Type B pancreatic cell (in vitro differentiated cells): ENCODE data around the gene H2AZ2. TPM values are rescaled to one million over a fixed set of nuclear protein-coding genes. Genes with fewer than 3 reads are reported as not detected.
"Not testable (repeated sequence)": the region's sequence is repeated elsewhere in the genome, so short reads cannot be mapped to it uniquely, and the experiment has no call there.

Experiments used
- DNase-seq: peaks from one replicate; pipeline ENCODE4 v3.0.0; 2021; ENCODE audit warnings: mixed read lengths; ENCODE audit not compliant: unreplicated experiment; ENCODE audit errors: extremely low spot score
- H3K27ac Mint-ChIP-seq: 2 replicates; pipeline ENCODE4 v1.8.0; 2021; ENCODE audit warnings: mild to moderate bottlenecking, mixed read lengths
- H3K27me3 Mint-ChIP-seq: 2 replicates; pipeline ENCODE4 v1.8.0; 2021; ENCODE audit warnings: mixed read lengths
- H3K36me3 Mint-ChIP-seq: 2 replicates; pipeline ENCODE4 v1.8.0; 2021; ENCODE audit warnings: mixed read lengths
- H3K4me1 Mint-ChIP-seq: one replicate; pipeline ENCODE4 v1.8.0; 2021; ENCODE audit warnings: mixed read lengths; ENCODE audit not compliant: unreplicated experiment
- H3K4me3 Mint-ChIP-seq: 2 replicates; pipeline ENCODE4 v1.8.0; 2021; ENCODE audit warnings: mild to moderate bottlenecking, mixed read lengths
- H3K9me3 Mint-ChIP-seq: 2 replicates; pipeline ENCODE4 v1.8.0; 2021; ENCODE audit warnings: mixed read lengths
- total RNA-seq: library from RNA; stranded (reverse); gene quantifications from 2 replicates; pipeline ENCODE4 v1.2.1, GENCODE V29; 2021; ENCODE audit warnings: low replicate concordance
- TF ChIP-seq, protein P1 (sequence below): fragments of 200-600 bp; sonication (generic); conservative IDR thresholded peaks from 2 replicates; pipeline ENCODE4 v1.5.0; 2021; ENCODE audit warnings: antibody characterized with exemption, mild to moderate bottlenecking

Gene H2AZ2
- total RNA-seq, 1 donor from 2014 or later, result 239 TPM

DNA sequence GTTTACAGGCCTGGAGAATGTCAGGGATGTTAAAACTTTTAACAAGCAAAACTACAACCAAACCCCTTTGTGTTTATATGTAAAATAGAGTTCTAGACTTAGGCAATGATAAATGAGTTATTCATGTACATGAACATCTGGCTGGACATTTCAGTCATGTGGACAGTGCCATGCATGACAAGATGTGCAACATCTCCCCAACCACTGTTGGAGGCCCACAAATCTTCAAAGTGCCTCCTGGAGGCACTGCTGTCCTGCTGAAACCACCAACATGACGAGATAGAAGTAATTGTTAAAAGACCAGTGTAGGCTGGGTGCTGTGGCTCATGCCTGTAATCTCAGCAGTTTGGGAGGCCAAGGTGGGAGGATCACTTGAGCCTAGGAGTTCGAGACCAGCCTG is 33.0 kb downstream of the H2AZ2 start:
- Mint-ChIP-seq H3K36me3 (no peaks in the 10 kb centered on the region), H3K4me1 (no peaks in the 10 kb centered on the region), H3K27me3 (no peaks in the 10 kb centered on the region), H3K27ac (no peak overlapping the region), H3K4me3 (no peak overlapping the region), H3K9me3 (no peaks in the 10 kb centered on the region)
- TF ChIP-seq, protein P1, sequence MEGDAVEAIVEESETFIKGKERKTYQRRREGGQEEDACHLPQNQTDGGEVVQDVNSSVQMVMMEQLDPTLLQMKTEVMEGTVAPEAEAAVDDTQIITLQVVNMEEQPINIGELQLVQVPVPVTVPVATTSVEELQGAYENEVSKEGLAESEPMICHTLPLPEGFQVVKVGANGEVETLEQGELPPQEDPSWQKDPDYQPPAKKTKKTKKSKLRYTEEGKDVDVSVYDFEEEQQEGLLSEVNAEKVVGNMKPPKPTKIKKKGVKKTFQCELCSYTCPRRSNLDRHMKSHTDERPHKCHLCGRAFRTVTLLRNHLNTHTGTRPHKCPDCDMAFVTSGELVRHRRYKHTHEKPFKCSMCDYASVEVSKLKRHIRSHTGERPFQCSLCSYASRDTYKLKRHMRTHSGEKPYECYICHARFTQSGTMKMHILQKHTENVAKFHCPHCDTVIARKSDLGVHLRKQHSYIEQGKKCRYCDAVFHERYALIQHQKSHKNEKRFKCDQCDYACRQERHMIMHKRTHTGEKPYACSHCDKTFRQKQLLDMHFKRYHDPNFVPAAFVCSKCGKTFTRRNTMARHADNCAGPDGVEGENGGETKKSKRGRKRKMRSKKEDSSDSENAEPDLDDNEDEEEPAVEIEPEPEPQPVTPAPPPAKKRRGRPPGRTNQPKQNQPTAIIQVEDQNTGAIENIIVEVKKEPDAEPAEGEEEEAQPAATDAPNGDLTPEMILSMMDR, result no peak
- no peak for DNase-seq

DNA sequence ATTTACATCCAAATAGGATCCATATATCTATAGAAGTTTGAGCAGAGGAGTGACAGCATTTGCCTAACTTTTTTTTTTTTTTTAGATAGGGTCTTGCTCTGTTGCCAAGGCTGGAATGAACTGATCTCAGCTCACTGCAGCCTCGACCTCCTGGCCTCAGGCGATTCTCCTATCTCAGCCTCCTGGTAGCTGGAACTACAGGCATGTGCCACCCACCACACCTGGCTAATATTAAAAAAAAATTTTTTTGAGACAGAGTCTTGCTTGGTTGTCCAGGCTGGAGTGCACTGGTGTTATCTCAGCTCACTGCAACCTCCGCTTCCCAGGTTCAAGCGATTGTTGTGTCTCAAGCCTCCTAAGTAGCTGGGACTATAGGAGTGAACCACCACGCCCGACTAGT is 36.3 kb downstream of the H2AZ2 start:
- Mint-ChIP-seq H3K27ac (no peak overlapping the region), H3K4me1 (no peaks in the 10 kb centered on the region), H3K27me3 (no peaks in the 10 kb centered on the region), H3K4me3 (no peak overlapping the region), H3K9me3 (no peaks in the 10 kb centered on the region), H3K36me3 (no peaks in the 10 kb centered on the region)
- TF ChIP-seq, protein P1, result no peak
- no peak for DNase-seq

DNA sequence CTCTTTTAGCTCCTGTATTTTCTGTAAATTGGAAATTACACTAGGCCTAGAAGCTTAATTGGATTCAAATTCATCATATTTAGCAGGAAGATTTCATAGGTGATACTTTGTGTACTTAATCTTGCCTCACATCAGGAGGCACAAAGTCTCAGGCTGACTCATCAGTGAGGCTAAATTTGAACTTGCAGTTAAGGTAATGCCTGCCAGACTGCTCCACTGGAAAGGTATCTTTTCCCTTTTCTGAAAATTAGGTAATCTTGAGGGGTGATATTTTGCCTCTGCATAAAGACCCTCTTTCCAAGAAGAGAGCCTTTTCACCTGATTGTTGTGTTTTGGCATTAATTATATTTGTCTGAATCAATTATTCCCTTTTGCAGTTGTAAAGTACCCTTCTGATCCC is 36.8 kb downstream of the H2AZ2 start:
- no peaks in the 10 kb centered on the region for H3K9me3 Mint-ChIP-seq
- no peak for DNase-seq
- TF ChIP-seq, protein P1, result no peak
- H3K36me3 Mint-ChIP-seq, result no peaks in the 10 kb centered on the region
- no peaks in the 10 kb centered on the region for H3K4me1 Mint-ChIP-seq
- H3K4me3 Mint-ChIP-seq, result no peak overlapping the region
- no peaks in the 10 kb centered on the region for H3K27me3 Mint-ChIP-seq
- no peak overlapping the region for H3K27ac Mint-ChIP-seq

DNA sequence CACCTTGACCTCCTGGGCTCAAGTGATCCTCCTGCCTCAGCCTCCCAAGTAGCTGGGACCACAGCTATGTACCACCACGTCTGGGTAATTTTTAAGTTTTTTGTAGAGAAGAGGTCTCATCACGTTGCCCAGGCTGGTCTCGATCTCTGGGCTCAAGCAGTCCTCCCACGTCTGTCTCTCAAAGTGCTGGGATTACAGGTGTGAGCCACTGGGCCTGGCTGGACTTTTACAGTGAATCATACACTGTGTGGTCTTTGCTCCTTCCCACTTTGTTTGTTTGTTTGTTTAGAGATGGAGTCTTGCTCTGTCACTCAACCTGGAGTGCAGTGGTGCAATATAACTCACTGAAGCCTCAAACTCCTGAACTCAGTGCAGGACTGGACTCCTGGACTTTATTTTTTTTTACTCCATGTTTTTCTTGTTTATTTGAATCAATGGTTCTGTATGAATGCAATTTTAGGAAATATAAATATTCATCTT is 38.9 kb downstream of the H2AZ2 start:
- Mint-ChIP-seq H3K36me3 (no peaks in the 10 kb centered on the region), H3K27me3 (no peaks in the 10 kb centered on the region), H3K27ac (no peak overlapping the region), H3K4me3 (no peak overlapping the region), H3K4me1 (no peaks in the 10 kb centered on the region), H3K9me3 (no peaks in the 10 kb centered on the region)
- DNase-seq, result no peak
- TF ChIP-seq, protein P1, result no peak

DNA sequence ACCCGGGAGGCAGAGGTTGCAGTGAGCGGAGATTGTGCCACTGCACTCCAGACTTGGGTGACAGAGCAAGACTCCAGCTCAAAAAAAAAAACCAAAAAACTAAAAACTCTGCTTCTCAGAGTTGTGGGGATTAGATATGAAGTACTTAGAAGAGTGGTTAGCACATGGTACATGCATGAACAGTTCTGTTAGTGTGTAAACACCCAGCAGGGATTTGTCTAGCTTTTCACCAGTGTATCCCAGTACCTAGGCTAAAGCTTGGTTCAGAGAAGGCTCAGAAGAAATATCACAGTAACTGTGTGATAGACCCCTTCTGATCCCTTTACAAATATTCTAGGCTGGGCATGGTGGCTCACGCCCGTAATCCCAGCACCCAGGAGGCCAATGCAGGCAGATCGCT is 41.9 kb downstream of the H2AZ2 start:
- TF ChIP-seq, protein P1, result no peak
- Mint-ChIP-seq H3K9me3 (no peaks in the 10 kb centered on the region), H3K4me1 (no peaks in the 10 kb centered on the region), H3K27me3 (no peaks in the 10 kb centered on the region), H3K4me3 (no peak overlapping the region), H3K36me3 (peaks cover 15% of the 10 kb centered on the region), H3K27ac (no peak overlapping the region)
- no peak for DNase-seq

DNA sequence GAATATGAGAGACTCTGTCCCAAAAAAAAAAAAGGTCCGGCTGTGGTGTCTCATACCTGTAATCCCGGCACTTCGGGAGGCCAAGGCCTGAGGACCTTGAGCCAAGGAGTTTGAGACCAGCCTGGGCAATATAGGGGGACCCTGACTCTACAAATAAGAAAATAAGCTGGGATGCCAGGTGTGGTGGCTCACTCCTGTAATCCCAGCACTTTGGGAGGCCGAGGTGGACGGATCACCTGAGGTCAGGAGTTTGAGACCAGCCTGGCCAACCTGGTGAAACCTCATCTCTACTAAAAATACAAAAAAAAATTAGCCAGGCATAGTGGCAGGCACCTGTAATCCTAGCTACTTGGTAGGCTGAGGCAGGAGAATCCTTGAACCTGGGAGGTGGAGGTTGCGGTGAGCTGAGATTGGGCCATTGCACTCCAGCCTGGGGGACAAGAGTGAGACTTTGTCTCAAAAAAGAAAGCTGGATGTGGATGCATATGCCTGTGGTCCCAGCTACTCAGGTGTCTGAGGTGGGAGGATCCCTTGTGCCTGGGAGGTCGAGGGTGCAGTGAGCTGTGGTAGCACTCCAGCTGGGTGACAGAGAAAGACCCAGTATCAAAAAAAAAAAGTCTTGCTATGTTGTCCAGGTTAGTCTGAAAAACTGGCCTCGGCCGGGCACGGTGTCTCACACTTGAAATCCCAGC is 43.9 kb downstream of the H2AZ2 start:
- not testable (repeated sequence) for H3K27ac Mint-ChIP-seq, H3K4me1 Mint-ChIP-seq, H3K9me3 Mint-ChIP-seq, DNase-seq, H3K27me3 Mint-ChIP-seq, H3K4me3 Mint-ChIP-seq
- H3K36me3 Mint-ChIP-seq, result peaks cover 27% of the 10 kb centered on the region
